Neural crest cell (in vitro differentiated cells): ENCODE results near the gene CD69. TPM values are rescaled to one million over a fixed set of nuclear protein-coding genes. Genes with fewer than 3 reads are reported as not detected.

Source experiments
- DNase-seq: peaks from one replicate; pipeline ENCODE4 v3.0.0; 2021; ENCODE audit warnings: low read depth, mixed read lengths, low spot score
- H3K27ac Mint-ChIP-seq: one replicate; pipeline ENCODE4 v1.8.0; 2021; ENCODE audit warnings: mild to moderate bottlenecking, mixed read lengths; ENCODE audit not compliant: unreplicated experiment
- H3K27me3 Mint-ChIP-seq: 2 replicates; pipeline ENCODE4 v1.8.0; 2021; ENCODE audit warnings: low read depth, mild to moderate bottlenecking, mixed read lengths
- H3K36me3 Mint-ChIP-seq: 2 replicates; pipeline ENCODE4 v1.8.0; 2021; ENCODE audit warnings: low read depth, mild to moderate bottlenecking, mixed read lengths
- H3K4me1 Mint-ChIP-seq: 2 replicates; pipeline ENCODE4 v1.8.0; 2021; ENCODE audit warnings: mixed read lengths
- H3K4me3 Mint-ChIP-seq: one replicate; pipeline ENCODE4 v1.8.0; 2021; ENCODE audit warnings: mild to moderate bottlenecking, mixed read lengths
- H3K9me3 Mint-ChIP-seq: 2 replicates; pipeline ENCODE4 v1.8.0; 2021; ENCODE audit warnings: mixed read lengths
- CTCF ChIP-seq: fragments of 200-600 bp; sonication (generic); conservative IDR thresholded peaks from 2 replicates; pipeline ENCODE4 v1.5.0; 2021; ENCODE audit warnings: antibody characterized with exemption, mild to moderate bottlenecking
- total RNA-seq: library from RNA; stranded (reverse); gene quantifications from 2 replicates; pipeline ENCODE4 v1.2.1, GENCODE V29; 2021

CD69 gene
- total RNA-seq, 1 donor from 2014 or later, result not detected

GRCh38 chr12:9736936-9737705, 23.6 kb downstream of the CD69 start:
- no peaks in the 10 kb centered on the region for H3K36me3 Mint-ChIP-seq
- no peak overlapping the region for H3K27ac Mint-ChIP-seq
- no peaks in the 10 kb centered on the region for H3K27me3 Mint-ChIP-seq
- no peak overlapping the region for H3K4me3 Mint-ChIP-seq
- TF ChIP-seq CTCF, result no peak
- H3K9me3 Mint-ChIP-seq, result no peaks in the 10 kb centered on the region
- no peak for DNase-seq
- H3K4me1 Mint-ChIP-seq, result no peaks in the 10 kb centered on the region

GRCh38 chr12:9735601-9736000, 25.1 kb downstream of the CD69 start:
- Mint-ChIP-seq H3K27me3 (no peaks in the 10 kb centered on the region), H3K4me3 (no peak overlapping the region), H3K27ac (no peak overlapping the region), H3K4me1 (no peaks in the 10 kb centered on the region), H3K9me3 (no peaks in the 10 kb centered on the region), H3K36me3 (no peaks in the 10 kb centered on the region)
- DNase-seq, result no peak
- no peak for TF ChIP-seq CTCF

GRCh38 chr12:9732921-9733461, 27.7 kb downstream of the CD69 start, which contains the start of gene CLECL1:
CLECL1 (minus strand) TSS chr12:9733097.
- Mint-ChIP-seq H3K27ac (no peak within 1 kb of the TSS), H3K9me3 (no peaks in the 10 kb centered on the region), H3K4me1 (no peaks in the 10 kb centered on the region), H3K36me3 (no peaks in the 10 kb centered on the region), H3K4me3 (no peak within 1 kb of the TSS), H3K27me3 (no peaks in the 10 kb centered on the region)
- TF ChIP-seq CTCF, result no peak
- no peak for DNase-seq

- Mint-ChIP-seq H3K27me3 (no peaks in the 10 kb centered on the region), H3K4me1 (no peaks in the 10 kb centered on the region), H3K27ac (no peak overlapping the region), H3K36me3 (no peaks in the 10 kb centered on the region), H3K9me3 (no peaks in the 10 kb centered on the region), H3K4me3 (no peak overlapping the region)
- TF ChIP-seq CTCF, result no peak
- no peak for DNase-seq
These were observed 28.9 kb downstream of the CD69 start for GRCh38 chr12:9731797-9732196.

GRCh38 chr12:9731393-9731792, 29.3 kb downstream of the CD69 start:
- Mint-ChIP-seq H3K9me3 (no peaks in the 10 kb centered on the region), H3K4me3 (no peak overlapping the region), H3K36me3 (no peaks in the 10 kb centered on the region), H3K27me3 (no peaks in the 10 kb centered on the region), H3K27ac (no peak overlapping the region), H3K4me1 (no peaks in the 10 kb centered on the region)
- TF ChIP-seq CTCF, result no peak
- no peak for DNase-seq
